Keratinocyte (primary cell): Measurements from ENCODE around the gene FADS3. TPM values are rescaled to one million over a fixed set of nuclear protein-coding genes. Genes with fewer than 3 reads are reported as not detected.

ENCODE experiments used
- DNase-seq: peaks from one replicate; pipeline ENCODE4 v3.0.0-alpha.2; 2011; ENCODE audit warnings: low read depth, missing footprints, low spot score
- FAIRE-seq: peaks from 2 replicates; lab custom pipeline; 2011; peaks lifted over from hg19 to GRCh38; lab: Jason Lieb, UNC
- H2AFZ ChIP-seq: 2 replicates; pipeline ENCODE4 v1.6.0; 2012; ENCODE audit warnings: low read length, control low read depth, inconsistent platforms; ENCODE audit not compliant: control insufficient read depth
- H3K27ac ChIP-seq: 2 replicates; pipeline ENCODE4 v1.5.1; 2011; ENCODE audit warnings: low read length; ENCODE audit not compliant: control insufficient read depth, insufficient read depth
- H3K27me3 ChIP-seq: 3 replicates; pipeline ENCODE4 v1.6.0; 2011; ENCODE audit warnings: low read length; ENCODE audit not compliant: control insufficient read depth, insufficient read depth; ENCODE audit errors: extremely low read depth
- H3K36me3 ChIP-seq, 2 experiments: 2 replicates in 1 of 2; 3 replicates in 1 of 2; pipeline ENCODE4 v1.5.1; 2011; ENCODE audit warnings: low read length in 2 of 2, mild to moderate bottlenecking in 1 of 2; ENCODE audit not compliant: control insufficient read depth in 2 of 2, insufficient read depth in 2 of 2; ENCODE audit errors: extremely low read depth in 1 of 2
- H3K4me1 ChIP-seq: 3 replicates; pipeline ENCODE4 v1.5.1; 2011; ENCODE audit warnings: low read length; ENCODE audit not compliant: control insufficient read depth, insufficient read depth; ENCODE audit errors: extremely low read depth
- H3K4me2 ChIP-seq: 3 replicates; pipeline ENCODE4 v1.6.0; 2011; ENCODE audit warnings: low read depth, low read length; ENCODE audit not compliant: control insufficient read depth, insufficient read depth; ENCODE audit errors: extremely low read depth
- H3K4me3 ChIP-seq, 3 experiments: fragments of 200-600 bp in 1 of 3; sonication (generic) in 1 of 3; 2 replicates in 2 of 3; 3 replicates in 1 of 3; pipeline ENCODE4 v1.5.1; 2011 to 2016; ENCODE audit warnings: low read length in 3 of 3, mild to moderate bottlenecking in 3 of 3, control low read depth in 2 of 3, inconsistent platforms in 1 of 3, low read depth in 1 of 3, mixed read lengths in 1 of 3, mixed run types in 1 of 3, moderate library complexity in 1 of 3; ENCODE audit not compliant: control insufficient read depth in 2 of 3, insufficient read depth in 2 of 3; ENCODE audit errors: extremely low read depth in 1 of 3
- H3K79me2 ChIP-seq: 2 replicates; pipeline ENCODE4 v1.6.0; 2012; ENCODE audit warnings: low read length; ENCODE audit not compliant: control insufficient read depth, insufficient read depth
- H3K9ac ChIP-seq: 3 replicates; pipeline ENCODE4 v1.6.0; 2011; ENCODE audit warnings: low read length; ENCODE audit not compliant: control insufficient read depth, insufficient read depth; ENCODE audit errors: extremely low read depth
- H3K9me1 ChIP-seq: 3 replicates; pipeline ENCODE4 v1.6.0; 2011; ENCODE audit warnings: low read length; ENCODE audit not compliant: control insufficient read depth, insufficient read depth; ENCODE audit errors: extremely low read depth
- H3K9me3 ChIP-seq: 2 replicates; pipeline ENCODE4 v1.5.1; 2012; ENCODE audit warnings: low read depth, low read length; ENCODE audit not compliant: control insufficient read depth
- H4K20me1 ChIP-seq: 3 replicates; pipeline ENCODE4 v1.6.0; 2011; ENCODE audit warnings: low read length; ENCODE audit not compliant: control insufficient read depth, insufficient read depth; ENCODE audit errors: extremely low read depth
- EZH2 ChIP-seq: IDR thresholded peaks from one replicate; pipeline ENCODE4 v1.6.1; 2012; ENCODE audit warnings: inconsistent platforms, mild to moderate bottlenecking, low read length, moderate library complexity
- dilution Hi-C: fragments of 300-500 bp; cut with MboI; formaldehyde crosslinking; loops from one replicate; pipeline ENCODE4 v1.7.0; 2020; ENCODE audit warnings: low sequenced_read_pairs; ENCODE audit not compliant: extremely low pct_ligation_motif_present
- polyA plus RNA-seq, 5 experiments: library from polyadenylated mRNA; depleted of rRNA in 3 of 5; stranded (reverse) in 3 of 5; stranded (forward) in 1 of 5; unstranded in 1 of 5; fragments of >200 nt; gene quantifications; 1 replicate in 1 of 5; 2 replicates in 3 of 5; 3 replicates in 1 of 5; pipeline versions ENCODE4 v1.2.1 to v1.2.3, GENCODE V29; 2011 to 2012; ENCODE audit warnings: missing spikeins in 2 of 5, low read depth in 1 of 5, low replicate concordance in 1 of 5
- TF ChIP-seq, protein P1 (sequence below), 3 experiments: IDR thresholded peaks in 1 of 3; conservative IDR thresholded peaks in 1 of 3; optimal IDR thresholded peaks in 1 of 3; 2 replicates in 2 of 3; 3 replicates in 1 of 3; pipeline versions ENCODE3 to v1.5.1; 2011; ENCODE audit warnings: low read length in 3 of 3, mild to moderate bottlenecking in 3 of 3, moderate library complexity in 2 of 3, control low read depth in 1 of 3, inconsistent platforms in 1 of 3; ENCODE audit not compliant: insufficient read depth in 2 of 3; ENCODE audit errors: extremely low read depth in 1 of 3

The FADS3 gene
- polyA plus RNA-seq, 1 donor (not counting 4 experiments of a cell fraction or from before 2014, with no cell fraction given), result 33.9 TPM

DNA sequence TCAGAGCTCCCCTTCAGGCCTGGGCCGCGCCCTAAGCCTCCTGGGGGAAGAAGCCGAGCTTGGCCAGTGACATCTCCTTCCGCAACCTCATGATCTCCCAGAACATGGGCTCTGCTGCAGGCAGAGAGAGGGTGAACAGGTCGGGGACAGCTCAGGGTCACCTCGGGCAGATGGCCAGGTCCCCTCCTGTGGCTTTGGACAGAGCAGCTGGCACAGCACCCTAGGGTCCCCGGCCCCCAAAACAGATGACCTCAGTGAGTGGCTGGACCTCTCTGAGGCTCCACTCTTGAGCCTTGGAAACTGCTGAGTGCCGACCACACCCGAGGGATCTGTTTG is 6.9 kb upstream of the FADS3 start:
- H3K9me3 ChIP-seq, result no peaks in the 10 kb centered on the region
- H3K79me2 ChIP-seq, result no peaks in the 10 kb centered on the region
- H3K4me3 ChIP-seq, result no peak overlapping the region
- H2AFZ ChIP-seq, result no peak overlapping the region
- H3K9me1 ChIP-seq, result no peaks in the 10 kb centered on the region
- H3K27me3 ChIP-seq, result no peaks in the 10 kb centered on the region
- no peak overlapping the region for H3K9ac ChIP-seq
- no peak overlapping the region for H3K4me2 ChIP-seq
- H3K36me3 ChIP-seq, result no peaks in the 10 kb centered on the region
- H4K20me1 ChIP-seq, result no peaks in the 10 kb centered on the region
- TF ChIP-seq, protein P1, sequence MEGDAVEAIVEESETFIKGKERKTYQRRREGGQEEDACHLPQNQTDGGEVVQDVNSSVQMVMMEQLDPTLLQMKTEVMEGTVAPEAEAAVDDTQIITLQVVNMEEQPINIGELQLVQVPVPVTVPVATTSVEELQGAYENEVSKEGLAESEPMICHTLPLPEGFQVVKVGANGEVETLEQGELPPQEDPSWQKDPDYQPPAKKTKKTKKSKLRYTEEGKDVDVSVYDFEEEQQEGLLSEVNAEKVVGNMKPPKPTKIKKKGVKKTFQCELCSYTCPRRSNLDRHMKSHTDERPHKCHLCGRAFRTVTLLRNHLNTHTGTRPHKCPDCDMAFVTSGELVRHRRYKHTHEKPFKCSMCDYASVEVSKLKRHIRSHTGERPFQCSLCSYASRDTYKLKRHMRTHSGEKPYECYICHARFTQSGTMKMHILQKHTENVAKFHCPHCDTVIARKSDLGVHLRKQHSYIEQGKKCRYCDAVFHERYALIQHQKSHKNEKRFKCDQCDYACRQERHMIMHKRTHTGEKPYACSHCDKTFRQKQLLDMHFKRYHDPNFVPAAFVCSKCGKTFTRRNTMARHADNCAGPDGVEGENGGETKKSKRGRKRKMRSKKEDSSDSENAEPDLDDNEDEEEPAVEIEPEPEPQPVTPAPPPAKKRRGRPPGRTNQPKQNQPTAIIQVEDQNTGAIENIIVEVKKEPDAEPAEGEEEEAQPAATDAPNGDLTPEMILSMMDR (optimal IDR thresholded peaks at IDR 0.05 in 1 of 3, IDR thresholded peaks at IDR 0.05 in 1 of 3, conservative IDR thresholded peaks at IDR 0.05 in 1 of 3; ENCODE audit: extremely low read depth in 1 of 3, insufficient read depth in 2 of 3, low read length in 3 of 3), result no peak
- no peak for TF ChIP-seq EZH2
- FAIRE-seq, result no peak
- no peak for DNase-seq
- dilution Hi-C loops, result no loop called here
- H3K27ac ChIP-seq, result no peak overlapping the region
- H3K4me1 ChIP-seq, result no peaks in the 10 kb centered on the region

DNA sequence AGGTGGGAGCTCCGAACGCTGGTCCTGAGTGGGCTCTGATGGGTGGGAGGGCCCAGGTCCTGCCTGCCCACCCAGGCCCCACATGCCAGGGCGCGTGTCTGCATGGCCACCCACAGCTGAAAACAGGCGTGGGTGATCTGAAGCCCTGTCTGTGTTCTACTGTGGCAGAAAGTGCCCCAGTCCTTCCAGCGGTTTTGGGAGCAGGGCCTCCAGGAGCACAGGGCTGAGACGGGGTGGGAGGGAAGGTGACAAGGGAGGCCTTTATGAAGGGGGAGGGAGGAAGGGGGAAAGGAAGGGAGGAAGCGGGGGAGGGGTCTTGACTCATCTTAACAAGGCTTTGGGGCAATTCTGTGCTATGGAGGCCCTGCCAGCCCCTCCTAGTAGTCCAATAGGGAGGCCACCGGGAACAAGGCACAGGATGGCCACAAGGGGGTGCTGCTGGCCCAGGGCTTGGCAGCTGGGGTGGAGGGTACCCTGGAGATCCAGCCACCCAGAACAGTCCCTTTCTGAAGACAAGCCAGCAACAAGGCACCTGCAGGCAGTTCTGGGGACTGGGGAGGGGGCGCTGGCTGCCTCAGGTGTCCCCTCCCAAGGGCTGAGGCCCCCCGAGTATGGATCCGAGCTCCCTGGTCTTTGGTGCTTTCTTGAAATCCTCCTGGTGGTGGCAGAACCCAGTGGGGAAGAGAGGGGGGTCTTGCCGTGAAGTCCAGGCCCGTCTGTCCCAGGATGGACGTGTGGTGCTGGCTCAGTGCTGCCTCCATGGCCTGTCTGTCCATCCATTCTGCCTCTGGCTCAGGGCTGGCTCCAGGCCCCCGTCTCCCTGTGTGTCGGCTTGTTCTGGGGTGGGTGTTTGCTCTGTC is 6.3 kb upstream of the FADS3 start:
- Histone ChIP-seq H4K20me1 (no peaks in the 10 kb centered on the region), H3K27ac (no peak overlapping the region), H3K79me2 (no peaks in the 10 kb centered on the region), H3K9ac (no peak overlapping the region), H3K4me3 (no peak overlapping the region), H3K36me3 (no peaks in the 10 kb centered on the region), H3K9me3 (no peaks in the 10 kb centered on the region), H2AFZ (no peak overlapping the region), H3K4me1 (no peaks in the 10 kb centered on the region), H3K9me1 (no peaks in the 10 kb centered on the region), H3K4me2 (no peak overlapping the region), H3K27me3 (peaks cover 4% of the 10 kb centered on the region)
- DNase-seq (no peak), FAIRE-seq (no peak)
- dilution Hi-C loops, result no loop called here
- TF ChIP-seq EZH2, result no peak
- TF ChIP-seq, protein P1 (optimal IDR thresholded peaks at IDR 0.05 in 1 of 3, IDR thresholded peaks at IDR 0.05 in 1 of 3, conservative IDR thresholded peaks at IDR 0.05 in 1 of 3; ENCODE audit: extremely low read depth in 1 of 3, insufficient read depth in 2 of 3, low read length in 3 of 3), result peak; percentile 79 to 93 (median 92)
